Stimulated activated CD8-positive, alpha-beta memory T cell treated with anti-CD3 and anti-CD28 coated beads, Interleukin-7, amount 100 ng/mL, for 1 hour (primary cell): ENCODE data around the gene PPM1J.
"Not testable (repeated sequence)": the region's sequence is repeated elsewhere in the genome, so short reads cannot be mapped to it uniquely, and the experiment has no call there.

Experiments
- DNase-seq, 2 donors: peaks; one replicate each; pipeline ENCODE4 v3.0.0-alpha.2; 2020; ENCODE audit warnings: low read depth in 2 of 2

Gene PPM1J, protein sequence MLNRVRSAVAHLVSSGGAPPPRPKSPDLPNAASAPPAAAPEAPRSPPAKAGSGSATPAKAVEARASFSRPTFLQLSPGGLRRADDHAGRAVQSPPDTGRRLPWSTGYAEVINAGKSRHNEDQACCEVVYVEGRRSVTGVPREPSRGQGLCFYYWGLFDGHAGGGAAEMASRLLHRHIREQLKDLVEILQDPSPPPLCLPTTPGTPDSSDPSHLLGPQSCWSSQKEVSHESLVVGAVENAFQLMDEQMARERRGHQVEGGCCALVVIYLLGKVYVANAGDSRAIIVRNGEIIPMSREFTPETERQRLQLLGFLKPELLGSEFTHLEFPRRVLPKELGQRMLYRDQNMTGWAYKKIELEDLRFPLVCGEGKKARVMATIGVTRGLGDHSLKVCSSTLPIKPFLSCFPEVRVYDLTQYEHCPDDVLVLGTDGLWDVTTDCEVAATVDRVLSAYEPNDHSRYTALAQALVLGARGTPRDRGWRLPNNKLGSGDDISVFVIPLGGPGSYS

DNA sequence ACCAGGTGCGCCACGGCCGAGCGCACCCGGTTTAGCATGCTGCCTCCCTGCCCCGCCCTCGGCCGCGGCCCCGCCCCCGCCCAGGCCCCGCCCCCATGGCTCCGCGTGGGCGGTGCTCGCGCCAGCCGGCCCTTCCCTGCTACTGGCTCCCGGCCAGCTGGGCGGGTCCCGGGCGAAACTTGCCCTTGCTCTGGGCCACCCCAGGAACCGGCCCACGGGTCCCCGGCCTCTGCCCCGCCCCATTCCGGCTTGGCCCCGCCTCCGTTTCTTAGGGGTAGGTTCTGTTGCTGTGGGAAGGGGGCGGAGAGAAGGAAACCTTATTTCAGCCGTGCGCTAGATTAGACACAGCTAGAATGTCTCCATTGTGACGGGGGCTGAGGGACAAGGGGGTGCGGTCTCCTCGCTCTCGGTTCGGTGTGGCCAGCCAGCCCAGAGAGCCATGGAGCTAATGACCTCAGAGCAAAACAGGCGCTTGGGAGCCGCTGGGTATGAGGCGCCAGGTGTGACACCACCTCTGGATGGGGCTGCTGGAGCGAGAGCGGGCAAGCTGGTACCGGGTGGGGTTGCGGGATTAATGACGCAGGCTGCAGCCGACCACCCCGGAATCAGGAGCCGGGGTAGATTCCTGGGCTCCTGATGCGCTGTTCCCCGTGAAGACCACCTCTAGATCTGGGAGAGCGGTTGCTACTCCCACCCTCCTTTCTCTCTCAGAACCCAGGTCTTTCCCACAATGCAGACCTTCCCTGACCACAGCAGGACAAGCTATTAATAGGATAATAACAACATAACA lies at the start of gene PPM1J:
Gene PPM1J, minus strand, starts transcription at position 69 of the 790 bp plus-strand sequence. Its CDS starts 31 bp downstream, at position 38.
- DNase-seq: peak; percentile 93 to 94

DNA sequence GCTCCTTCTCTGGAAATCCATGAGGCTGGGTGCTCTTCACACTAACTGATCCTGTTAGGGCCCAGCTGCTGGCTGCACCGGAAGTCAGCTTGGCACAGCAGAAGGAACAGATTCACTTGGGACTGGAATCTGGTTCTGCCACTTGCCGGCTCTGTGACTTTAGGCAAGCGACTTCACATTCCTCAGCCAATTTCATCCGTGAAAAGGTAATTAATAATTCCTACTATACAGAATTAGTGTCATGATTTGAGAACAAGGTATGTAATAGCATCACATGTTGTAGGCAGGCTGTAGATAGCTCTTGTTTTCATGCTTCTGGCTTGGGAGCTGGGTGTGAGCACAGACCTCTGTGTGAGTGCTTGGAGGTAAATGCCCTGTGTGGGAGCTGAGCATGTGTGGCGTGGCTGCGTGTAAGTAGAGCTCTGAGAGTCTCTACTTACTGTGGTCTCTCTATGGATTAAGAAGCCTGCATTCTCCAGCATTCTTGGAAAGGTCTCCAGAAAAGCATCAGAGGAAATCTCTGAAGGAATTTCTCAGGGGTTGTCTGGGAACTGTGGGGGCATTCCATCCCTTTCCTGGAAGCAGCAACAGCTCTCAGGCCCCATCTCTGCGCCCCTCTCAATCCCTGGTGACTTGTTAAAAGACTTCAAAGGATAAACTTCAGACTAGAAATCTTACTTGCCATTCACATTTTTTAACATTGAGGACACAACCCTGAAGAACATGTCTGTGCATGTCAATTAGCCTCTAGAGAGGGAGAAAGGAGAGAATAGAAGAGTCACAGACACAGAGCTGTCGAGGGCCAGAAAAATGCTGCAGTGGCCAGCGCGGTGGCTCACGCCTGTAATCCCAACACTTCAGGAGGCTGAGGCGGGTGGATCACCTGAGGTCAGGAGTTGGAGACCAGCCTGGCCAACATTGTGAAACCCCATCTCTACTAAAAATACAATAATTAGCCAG lies 47.7 kb upstream of the PPM1J start:
- DNase-seq: no peak

DNA sequence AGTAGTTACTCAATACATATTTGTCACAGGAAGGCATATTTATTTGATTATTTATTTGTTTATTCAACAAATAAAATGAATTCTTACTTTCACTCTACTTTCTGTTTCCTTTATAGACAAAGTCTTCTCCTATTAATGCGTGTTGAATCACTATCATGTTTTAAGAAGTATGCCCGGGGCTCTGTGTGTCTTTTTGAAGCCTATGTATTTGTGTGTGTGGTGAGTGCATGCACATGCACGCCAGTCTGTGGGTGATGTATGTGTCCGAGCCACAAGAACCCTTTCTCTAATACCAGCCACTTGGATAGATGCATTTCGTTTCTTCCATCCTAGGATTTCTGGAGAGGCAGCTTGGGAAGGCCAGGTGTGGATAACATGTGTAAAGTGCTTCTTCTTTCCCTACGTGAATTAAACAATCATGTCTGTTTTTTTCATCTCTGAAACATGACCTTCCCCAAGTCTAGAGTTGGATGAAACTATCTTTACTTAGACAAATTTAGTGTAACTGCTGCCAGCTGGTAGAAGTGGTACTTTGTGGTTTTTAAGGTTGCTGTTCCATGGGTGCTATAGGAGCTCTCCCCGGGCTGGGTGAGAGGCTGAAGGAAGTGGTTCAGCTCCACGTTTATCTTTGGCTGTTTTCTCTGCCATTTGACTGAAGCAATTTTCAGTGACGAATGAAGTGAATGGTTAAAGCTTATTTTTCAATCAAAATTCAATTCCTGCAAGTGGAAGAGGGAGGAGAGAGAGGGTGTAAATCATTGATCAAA lies 46.8 kb upstream of the PPM1J start:
- no peak for DNase-seq

DNA sequence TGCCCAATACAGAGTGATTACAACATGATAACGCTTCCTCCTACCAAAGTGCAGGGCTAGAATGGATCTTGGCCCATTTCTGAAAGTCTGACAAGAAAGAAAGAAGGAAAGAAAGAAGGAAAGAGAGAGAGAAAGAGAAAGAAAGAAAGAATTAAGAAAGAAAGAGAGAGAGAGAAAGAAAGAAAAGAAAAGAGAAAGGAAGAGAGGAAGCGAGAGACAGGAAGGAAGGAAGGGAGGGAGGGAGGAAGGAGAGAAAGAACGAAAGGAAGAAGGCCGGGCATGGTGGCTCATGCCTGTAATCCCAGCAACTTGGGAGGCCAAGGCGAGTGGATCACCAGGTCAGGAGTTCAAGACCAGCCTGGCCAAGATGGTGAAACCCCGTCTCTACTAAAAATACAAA lies 44.1 kb upstream of the PPM1J start:
- DNase-seq: no peak

DNA sequence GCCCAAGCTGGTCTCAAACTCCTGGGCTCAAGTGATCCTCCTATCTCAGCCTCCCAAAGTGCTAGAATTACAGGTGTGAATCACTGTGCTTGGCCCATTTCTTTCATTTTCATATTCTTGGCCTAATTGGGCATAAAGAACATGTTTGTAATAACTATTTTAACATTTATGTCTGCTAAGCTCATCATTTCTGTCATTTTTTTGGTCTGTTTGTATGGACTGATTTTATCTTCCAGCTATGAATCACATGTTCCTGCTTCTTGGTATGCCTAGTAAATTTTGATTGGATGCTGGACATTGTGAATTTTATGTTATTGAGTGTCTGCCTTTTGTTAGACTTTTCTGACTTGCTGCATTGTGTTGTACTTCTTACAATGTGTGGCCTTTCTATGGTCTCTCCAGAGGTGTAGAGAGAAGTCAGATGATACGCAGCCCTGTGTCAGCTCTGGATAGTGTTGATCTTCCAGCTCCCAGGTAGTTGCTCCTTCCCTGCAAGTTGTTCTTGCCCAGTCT lies 39.0 kb upstream of the PPM1J start:
- no peak for DNase-seq

DNA sequence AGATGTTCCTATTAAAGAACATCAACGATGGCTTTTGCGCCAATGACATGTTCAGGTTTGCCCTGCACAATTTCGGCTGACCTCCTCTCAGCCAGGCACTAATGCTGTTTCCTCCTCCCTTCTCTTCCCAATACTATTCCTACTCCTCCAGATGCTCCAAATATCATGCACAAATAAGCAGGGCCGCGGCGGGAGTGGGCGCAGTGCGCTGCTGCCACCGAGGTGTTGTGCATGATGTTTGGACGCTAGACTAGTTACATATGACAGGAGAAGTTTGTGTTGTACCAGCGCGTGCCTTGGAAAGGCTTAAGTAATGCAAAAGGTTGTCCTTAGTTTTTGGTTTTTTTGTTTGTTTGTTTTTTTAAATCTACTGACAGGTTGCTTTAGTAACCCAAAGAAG lies 33.3 kb upstream of the PPM1J start:
- DNase-seq: no peak

DNA sequence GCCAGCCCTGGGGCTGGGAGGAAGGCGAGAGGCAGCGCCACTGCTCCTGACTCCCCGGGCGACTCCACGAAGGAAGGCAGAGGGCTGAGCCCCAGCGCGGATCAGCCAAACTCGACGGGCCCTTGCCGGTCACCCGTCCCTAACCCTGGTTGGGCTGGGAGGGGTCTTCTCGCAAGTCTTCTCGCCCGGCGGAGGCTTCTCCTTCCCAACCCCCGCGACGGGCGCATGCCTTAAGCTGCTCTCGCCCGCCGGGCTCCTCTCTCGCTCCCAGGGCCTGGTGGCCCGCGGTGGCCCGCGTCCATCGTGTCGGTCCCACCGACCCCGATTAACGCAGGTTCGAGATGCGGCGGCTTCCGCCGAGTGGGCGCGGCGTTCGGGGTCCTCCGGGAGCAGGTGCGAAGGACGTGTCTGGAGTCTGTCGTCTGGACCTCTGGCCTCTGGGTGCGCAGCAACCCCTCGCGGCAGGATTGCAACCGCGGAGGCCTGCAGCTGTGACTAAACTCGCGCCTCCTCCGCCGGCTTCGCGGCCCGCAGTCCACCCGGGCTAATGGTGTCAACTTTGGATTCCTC lies 29.0 kb upstream of the PPM1J start:
- DNase-seq: no peak

DNA sequence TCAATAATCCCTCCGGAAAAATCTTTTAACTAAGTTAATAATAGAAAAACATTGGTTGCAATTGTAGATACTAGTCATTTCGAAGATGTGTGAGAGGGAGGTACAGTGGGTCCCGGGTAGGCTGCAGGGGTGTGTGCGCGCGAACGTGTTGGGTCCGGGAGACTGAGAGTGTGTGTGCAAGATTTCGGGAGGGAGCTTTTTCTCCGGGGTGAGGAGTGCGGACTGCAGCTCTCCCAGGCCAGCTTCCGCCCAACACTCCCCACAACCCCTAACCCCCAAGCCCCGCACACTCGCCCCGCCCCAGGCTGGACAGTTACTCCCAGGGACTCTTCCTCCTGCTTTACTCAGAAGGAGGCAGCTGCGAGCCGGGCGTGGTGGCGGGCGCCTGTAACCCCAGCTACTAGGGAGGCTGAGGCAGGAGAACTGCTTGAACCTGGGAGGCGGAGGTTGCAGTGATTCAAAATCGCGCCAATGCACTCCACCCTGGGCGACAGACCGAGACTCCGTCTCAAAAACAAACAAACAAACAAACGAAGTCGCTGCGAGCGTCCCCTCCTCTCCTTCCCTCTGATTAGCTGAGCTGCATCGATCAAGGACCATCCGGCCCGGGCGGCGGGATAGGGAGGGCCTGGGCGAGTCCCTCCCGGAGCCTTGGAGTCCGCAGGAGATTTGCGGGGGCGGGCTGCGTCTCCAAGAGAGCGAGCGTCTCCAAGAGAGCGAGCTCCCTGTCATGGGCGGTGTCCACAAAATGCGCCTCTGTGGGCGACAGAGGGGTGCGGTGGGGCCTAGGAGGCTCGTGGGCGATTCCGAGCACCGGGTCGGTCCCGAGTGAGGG lies 28.3 kb upstream of the PPM1J start:
- no peak for DNase-seq

DNA sequence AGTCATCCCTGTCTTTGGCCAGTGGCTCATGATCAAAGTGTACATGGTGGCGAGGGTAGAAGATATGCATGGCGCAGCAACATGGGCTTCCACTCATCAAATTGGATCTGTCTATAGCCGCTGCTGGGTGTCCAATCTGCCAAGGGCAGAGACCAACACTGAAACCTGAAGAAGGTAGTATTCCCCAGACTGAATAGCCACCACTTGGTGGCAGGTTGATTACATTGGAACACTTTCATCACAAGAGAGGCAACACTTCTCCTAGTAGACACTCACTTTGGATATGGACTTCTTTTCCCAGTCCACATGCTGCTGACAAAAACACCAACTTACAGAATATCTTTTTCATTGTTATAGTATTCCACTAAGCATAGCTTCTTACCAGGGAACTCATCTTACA lies 22.4 kb upstream of the PPM1J start:
- DNase-seq: no peak

DNA sequence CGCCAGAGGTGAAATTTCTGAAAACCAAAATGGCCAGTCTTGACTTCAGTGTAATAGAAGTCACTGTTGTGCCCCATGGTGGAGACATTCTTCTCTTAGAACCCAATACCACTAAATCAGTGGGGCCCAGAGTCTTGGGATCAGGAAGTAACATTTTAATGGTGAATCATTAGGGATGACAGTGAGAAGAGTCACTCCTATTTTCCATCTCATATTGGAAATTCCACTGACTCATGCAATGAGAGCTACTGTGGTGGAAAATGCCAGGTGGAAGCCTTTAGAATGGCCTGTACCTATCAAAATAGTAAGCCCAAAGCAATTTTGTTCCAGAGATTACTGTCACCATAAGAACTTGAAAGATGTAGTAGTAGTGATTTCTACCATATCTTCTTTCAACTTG lies 20.6 kb upstream of the PPM1J start:
- no peak for DNase-seq

DNA sequence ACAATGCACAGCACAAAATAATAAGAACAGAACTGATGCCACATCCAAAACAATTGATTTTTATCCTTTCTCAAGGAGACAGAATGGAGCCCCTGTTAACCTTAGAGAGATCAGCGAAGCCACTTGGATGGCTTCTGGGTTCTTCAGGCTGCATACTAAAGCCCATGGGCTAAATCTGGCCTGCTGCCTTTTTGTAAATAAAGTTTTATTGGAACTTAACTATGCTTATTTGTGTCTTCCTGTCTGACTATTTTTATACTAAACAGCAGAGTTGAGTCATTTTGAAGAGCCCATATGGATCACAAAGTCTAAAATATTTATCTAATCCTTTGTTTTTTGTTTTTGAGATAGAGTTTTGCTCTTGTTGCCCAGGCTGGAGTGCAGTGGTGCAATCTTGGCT lies 16.3 kb upstream of the PPM1J start:
- no peak for DNase-seq

DNA sequence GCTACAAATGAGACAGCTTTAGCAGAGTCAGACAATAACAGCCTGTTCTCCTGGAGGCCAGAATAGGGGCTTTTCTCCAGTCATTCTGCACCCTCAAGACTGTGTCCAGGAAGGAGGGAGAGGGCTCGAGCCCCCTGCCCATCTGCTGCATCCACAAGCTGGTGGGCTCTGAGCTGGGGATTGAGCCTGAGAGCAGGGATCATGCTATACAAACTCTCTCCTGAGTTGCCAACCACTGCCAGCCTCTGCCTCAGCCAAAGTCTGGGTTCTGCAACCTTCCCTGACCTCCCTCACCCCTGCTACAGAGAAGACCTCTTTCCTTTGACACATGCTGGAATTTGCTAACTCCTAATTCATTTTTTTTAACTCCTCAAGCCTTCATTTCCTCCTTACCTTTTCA lies 14.8 kb upstream of the PPM1J start:
- DNase-seq: no peak

DNA sequence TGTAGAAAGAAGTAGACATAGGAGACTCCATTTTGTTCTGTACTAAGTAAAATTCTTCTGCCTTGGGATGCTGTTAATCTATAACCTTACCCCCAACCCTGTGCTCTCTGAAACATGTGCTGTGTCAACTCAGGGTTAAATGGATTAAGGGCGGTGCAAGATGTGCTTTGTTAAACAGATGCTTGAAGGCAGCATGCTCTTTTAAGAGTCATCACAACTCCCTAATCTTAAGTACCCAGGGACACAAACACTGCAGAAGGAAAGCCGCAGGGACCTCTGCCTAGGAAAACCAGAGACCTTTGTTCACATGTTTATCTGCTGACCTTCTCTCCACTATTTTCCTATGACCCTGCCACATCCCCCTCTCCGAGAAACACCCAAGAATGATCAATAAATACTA lies 13.9 kb upstream of the PPM1J start:
- not testable (repeated sequence) for DNase-seq

DNA sequence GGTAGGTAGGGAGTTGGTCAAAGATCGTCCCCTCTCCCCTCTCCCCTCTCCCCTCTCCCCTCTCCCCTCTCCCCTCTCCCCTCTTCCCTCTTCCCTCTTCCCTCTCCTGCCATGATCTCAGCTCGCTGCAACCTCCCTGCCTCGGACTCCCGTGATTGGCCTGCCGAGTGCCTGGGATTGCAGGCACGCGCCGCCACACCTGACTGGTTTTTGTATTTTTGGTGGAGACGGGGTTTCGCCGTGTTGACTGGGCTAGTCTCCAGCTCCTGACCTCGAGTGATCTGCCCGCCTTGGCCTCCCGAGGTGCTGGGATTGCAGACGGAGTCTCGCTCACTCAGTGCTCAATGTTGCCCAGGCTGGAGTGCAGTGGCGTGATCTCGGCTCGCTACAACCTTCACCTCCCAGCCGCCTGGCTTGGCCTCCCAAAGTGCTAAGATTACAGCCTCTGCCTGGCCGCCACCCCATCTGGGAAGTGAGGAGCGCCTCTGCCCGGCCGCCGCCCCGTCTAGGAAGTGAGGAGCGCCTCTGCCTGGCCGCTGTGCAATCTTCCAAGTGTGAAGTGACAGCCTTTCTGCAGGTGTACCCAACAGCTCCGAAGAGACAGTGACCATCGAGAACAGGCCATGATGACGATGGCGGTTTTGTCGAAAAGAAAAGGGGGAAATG lies 13.3 kb upstream of the PPM1J start:
- DNase-seq: not testable (repeated sequence)

DNA sequence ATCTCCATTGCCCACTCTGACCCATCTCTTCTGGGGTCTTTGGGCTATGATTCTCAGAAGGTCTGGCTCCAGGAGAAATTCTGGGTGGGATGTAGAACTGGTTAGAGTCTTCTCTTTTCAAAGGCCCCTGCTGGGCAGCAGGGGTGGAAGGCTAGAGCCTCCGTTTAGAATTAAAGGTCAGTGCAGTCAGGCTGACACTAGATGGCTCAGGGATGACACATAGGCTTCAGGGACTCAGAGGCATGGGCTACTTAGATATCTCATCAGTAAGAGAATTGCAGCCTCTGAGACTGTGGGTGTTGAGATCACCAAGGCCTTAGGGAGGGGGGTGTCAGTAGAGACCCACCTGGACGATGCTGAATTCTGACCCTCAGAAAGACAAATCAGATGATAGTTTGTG lies 12.6 kb upstream of the PPM1J start:
- no peak for DNase-seq

DNA sequence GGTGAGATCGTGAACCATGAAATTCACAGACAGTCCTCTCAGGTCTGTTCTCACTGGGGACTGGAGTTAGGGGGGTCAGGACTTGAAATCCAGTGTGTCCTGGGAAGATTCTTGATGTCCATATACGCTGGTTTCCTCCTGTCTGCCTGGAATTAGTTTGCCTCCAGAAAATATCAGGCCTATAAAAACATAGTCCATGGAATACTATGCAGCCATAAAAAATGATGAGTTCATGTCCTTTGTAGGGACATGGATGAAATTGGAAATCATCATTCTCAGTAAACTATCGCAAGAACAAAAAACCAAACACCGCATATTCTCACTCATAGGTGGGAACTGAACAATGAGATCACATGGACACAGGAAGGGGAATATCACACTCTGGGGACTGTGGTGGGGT lies 9.1 kb upstream of the PPM1J start:
- DNase-seq: not testable (repeated sequence)

DNA sequence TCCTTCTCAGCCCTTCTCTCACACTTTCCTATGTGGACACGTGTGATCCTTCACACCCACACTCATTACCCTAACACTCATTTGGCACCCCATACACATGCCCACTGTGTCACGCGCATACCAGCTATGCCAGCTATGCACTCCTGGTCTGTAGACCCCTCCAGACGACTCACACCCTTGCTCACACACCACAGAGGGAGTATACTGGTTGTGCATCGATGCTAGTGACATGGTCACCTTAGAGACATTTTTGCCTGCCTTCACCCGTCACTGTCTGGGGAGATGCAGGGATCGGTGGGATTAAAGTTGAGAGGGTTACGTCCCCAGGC lies 8.3 kb upstream of the PPM1J start:
- no peak for DNase-seq

DNA sequence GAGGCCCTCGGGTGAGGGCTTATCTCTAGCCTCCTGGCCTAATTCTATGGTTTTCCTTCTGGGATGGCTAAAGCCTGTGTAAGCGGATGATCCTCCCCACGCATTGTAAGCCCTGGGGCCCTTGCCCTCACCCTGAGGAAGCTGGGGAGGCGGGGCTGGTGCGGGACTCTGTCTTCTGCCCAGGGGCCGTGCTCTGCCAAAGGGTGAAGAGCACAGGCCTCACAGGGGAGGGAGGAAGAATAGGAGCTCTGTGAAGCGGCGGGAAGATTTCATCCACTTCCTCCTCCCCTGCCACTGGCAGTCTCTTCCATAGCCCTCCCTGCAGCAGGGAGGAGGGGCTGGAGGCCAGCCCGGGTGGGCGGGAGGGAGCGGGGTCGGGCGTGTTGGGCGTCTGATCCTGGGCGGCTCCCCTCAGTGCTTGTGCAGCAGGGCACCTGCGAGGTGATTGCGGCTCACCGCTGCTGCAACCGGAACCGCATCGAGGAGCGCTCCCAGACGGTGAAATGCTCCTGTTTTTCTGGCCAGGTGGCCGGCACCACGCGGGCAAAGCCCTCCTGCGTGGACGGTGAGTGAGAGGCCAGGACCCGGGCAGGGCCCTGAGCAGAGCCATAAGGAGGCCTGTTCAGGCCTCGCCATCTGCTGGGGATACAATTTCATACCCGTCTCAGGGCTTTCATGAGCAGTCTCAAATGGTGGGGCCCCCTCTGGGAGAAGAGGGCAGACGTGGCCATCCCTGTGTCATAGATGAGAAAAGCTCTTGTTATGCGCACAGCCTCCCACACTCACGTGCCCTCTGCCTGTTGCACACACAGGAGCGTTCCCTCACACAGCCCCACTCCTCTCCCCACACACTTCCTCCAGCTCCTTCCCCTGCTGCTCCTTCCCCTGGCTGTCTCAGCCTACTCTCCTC lies 7.7 kb upstream of the PPM1J start:
- no peak for DNase-seq
